ENCODE measurements around the gene NKD1. TPM values are rescaled to one million over a fixed set of nuclear protein-coding genes. Genes with fewer than 3 reads are reported as not detected.
A peak's percentile ranks its signal among the peaks of the same experiment; 100 is the strongest.

NKD1 gene
- total RNA-seq, 1 donor from 2014 or later = 43.2 TPM

DNA sequence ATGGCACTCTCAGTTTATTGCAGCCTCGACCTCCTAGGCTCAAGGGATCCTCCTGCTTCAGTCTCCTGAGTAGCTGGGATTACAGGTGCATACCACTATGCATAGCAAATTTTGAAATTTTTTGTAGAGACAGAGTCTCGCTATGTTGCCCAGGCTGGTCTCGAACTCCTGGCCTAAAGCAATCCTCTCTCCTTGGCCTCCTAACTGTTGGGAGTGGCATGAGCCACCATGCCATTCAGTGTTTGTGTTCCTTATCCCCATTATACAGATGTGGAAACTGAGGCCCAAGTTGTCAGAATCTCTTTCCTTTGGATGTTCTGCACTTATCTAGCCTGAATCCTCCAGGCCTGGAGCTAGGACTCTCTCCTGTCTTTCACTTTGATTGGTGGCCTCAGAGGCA, 40.8 kb upstream of the NKD1 start:
- peaks cover 13% of the 10 kb centered on the region for H3K9me3 Mint-ChIP-seq
- H3K4me1 Mint-ChIP-seq (ENCODE audit: unreplicated experiment) = peaks cover 21% of the 10 kb centered on the region
- H3K27me3 Mint-ChIP-seq = peaks cover 7% of the 10 kb centered on the region
- no peak overlapping the region for H3K27ac Mint-ChIP-seq
- H3K4me3 Mint-ChIP-seq = no peak overlapping the region
- DNase-seq (ENCODE audit: extremely low spot score, unreplicated experiment) = no peak
- H3K36me3 Mint-ChIP-seq = no peaks in the 10 kb centered on the region
- TF ChIP-seq, protein P1, sequence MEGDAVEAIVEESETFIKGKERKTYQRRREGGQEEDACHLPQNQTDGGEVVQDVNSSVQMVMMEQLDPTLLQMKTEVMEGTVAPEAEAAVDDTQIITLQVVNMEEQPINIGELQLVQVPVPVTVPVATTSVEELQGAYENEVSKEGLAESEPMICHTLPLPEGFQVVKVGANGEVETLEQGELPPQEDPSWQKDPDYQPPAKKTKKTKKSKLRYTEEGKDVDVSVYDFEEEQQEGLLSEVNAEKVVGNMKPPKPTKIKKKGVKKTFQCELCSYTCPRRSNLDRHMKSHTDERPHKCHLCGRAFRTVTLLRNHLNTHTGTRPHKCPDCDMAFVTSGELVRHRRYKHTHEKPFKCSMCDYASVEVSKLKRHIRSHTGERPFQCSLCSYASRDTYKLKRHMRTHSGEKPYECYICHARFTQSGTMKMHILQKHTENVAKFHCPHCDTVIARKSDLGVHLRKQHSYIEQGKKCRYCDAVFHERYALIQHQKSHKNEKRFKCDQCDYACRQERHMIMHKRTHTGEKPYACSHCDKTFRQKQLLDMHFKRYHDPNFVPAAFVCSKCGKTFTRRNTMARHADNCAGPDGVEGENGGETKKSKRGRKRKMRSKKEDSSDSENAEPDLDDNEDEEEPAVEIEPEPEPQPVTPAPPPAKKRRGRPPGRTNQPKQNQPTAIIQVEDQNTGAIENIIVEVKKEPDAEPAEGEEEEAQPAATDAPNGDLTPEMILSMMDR (conservative IDR thresholded peaks at IDR 0.05) = no peak

DNA sequence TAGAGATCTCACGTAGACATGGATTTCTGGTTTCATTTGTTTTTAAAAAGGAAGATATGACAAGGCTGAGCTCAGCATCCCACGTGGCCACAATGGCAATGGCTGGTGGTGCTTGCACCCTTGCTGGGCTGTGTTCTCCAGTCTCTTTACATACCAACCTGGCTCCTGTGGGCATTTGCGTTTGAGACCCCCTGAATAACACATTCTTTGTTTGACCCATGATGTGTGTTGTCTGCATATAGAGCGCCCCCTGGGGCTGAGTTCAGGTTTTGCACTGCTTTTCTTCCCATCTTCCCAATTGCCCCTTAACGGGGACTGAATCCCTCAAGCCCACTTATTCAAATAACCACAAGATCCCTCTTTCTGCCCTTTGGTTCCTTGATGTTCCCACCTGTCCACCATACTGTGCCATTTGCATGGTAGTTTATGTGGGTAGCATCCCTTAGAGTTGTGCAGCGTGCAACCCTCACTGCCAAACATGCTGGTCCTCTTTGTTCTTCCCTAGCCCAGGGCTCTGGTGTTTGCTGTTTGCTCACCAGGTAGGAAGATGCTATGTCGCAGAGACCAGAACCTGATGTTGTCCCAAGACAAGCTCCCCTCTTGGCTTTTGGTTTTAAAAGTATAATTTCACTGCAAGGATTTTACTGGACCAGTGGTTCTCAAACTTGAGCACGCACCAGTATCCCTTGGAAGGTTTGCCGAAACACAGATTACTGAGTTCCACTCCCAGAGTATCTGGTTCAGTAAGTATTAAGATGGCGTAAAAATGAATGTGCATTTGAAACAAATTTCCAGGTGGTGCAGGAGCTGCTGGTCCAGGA, 38.5 kb upstream of the NKD1 start:
- DNase-seq (ENCODE audit: extremely low spot score, unreplicated experiment) = peak; percentile 65
- Mint-ChIP-seq H3K9me3 (peaks cover 13% of the 10 kb centered on the region), H3K27ac (no peak overlapping the region)

DNA sequence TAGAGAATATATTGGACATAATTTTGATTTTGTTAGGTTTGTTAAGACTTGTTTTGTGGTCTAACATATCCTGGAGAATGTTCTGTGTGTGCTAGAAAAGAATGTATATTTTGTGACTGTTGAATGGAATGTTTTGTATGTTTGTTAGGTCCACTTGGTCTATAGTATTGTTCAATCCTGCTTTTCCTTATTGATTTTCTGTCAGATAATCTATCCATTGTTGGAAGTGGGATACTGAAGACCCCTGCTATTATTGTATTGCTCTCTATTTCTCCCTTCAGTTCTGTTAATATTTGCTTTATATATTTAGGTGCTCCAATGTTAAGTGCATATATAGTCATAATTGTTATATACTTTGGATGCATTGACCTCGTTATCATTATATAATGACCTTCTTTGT, 33.0 kb upstream of the NKD1 start:
- TF ChIP-seq, protein P1 (conservative IDR thresholded peaks at IDR 0.05) = no peak
- Mint-ChIP-seq H3K9me3 (peaks cover 23% of the 10 kb centered on the region), H3K27me3 (no peaks in the 10 kb centered on the region), H3K4me1 (ENCODE audit: unreplicated experiment) (no peaks in the 10 kb centered on the region), H3K36me3 (no peaks in the 10 kb centered on the region), H3K27ac (no peak overlapping the region), H3K4me3 (no peak overlapping the region)
- no peak for DNase-seq (ENCODE audit: extremely low spot score, unreplicated experiment)

More for the DNA sequence above, 38.5 kb upstream of the NKD1 start:
- TF ChIP-seq, protein P1 (conservative IDR thresholded peaks at IDR 0.05) = peak; percentile 80
- Mint-ChIP-seq H3K36me3 (no peaks in the 10 kb centered on the region), H3K27me3 (peaks cover 4% of the 10 kb centered on the region), H3K4me3 (no peak overlapping the region), H3K4me1 (ENCODE audit: unreplicated experiment) (peaks cover 13% of the 10 kb centered on the region)

GRCh38 chr16:50516401-50516800, 31.8 kb upstream of the NKD1 start:
- DNase-seq (ENCODE audit: extremely low spot score, unreplicated experiment) = no peak
- no peak overlapping the region for H3K4me3 Mint-ChIP-seq
- H3K36me3 Mint-ChIP-seq = no peaks in the 10 kb centered on the region
- peaks cover 23% of the 10 kb centered on the region for H3K9me3 Mint-ChIP-seq
- peaks cover 6% of the 10 kb centered on the region for H3K4me1 Mint-ChIP-seq (ENCODE audit: unreplicated experiment)
- TF ChIP-seq, protein P1 (conservative IDR thresholded peaks at IDR 0.05) = no peak
- H3K27ac Mint-ChIP-seq = no peak overlapping the region
- H3K27me3 Mint-ChIP-seq = no peaks in the 10 kb centered on the region

DNA sequence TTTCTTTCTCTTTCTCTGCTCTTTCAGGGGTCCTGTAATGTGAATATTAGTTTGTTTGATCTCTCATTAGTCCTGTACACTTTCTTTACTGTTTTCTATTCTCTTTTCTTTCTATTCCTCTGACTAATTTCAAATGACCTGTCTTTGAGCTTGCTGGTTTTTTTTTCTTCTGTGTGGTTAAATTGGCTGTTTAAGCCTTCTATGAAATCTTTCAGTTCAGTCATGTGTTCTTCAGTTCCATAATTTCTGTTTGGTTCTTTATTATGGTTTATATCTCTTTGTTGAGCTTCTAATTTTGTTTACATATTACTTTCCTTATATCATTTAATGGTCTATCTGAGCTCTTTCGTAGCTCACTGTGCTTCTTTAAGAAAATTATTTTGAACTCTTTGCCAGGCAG, 31.3 kb upstream of the NKD1 start:
- H3K27me3 Mint-ChIP-seq = no peaks in the 10 kb centered on the region
- peaks cover 19% of the 10 kb centered on the region for H3K9me3 Mint-ChIP-seq
- H3K27ac Mint-ChIP-seq = no peak overlapping the region
- H3K4me1 Mint-ChIP-seq (ENCODE audit: unreplicated experiment) = peaks cover 6% of the 10 kb centered on the region
- no peak for DNase-seq (ENCODE audit: extremely low spot score, unreplicated experiment)
- H3K36me3 Mint-ChIP-seq = no peaks in the 10 kb centered on the region
- H3K4me3 Mint-ChIP-seq = no peak overlapping the region
- TF ChIP-seq, protein P1 (conservative IDR thresholded peaks at IDR 0.05) = no peak

Measured in type B pancreatic cell (in vitro differentiated cells).